Endothelial cell of umbilical vein (primary cell): ENCODE results near the gene NPY. TPM values are rescaled to one million over a fixed set of nuclear protein-coding genes. Genes with fewer than 3 reads are reported as not detected.
A peak's percentile ranks its signal among the peaks of the same experiment; 100 is the strongest.

Experiments
- BruUV-seq: library from RNA; stranded (reverse); fragments of 400-500 nt; replicated peaks from 2 replicates; lab custom pipeline; 2021; lab: Mats Ljungman, UMichigan
- CTCF ChIA-PET: fragments of 300-600, 350-600 bp; sonication (Branson Sonifier 250); formaldehyde crosslinking; loops from one replicate; lab custom pipeline; 2021; ENCODE audit warnings: antibody characterized with exemption, inconsistent platforms; lab: Charles Lee
- POLR2A ChIA-PET: fragments of 300-600, 350-600 bp; sonication (Branson Sonifier 250); formaldehyde crosslinking; loops from one replicate; lab custom pipeline; 2021; ENCODE audit warnings: antibody characterized with exemption, inconsistent platforms; lab: Charles Lee
- DNase-seq: peaks from one replicate; pipeline ENCODE4 v3.0.0-alpha.2; 2011; ENCODE audit warnings: low read depth, low spot score
- FAIRE-seq: peaks from 2 replicates; lab custom pipeline; 2011; peaks lifted over from hg19 to GRCh38; lab: Jason Lieb, UNC
- H2AFZ ChIP-seq: 2 replicates; pipeline ENCODE4 v1.6.0; 2012; ENCODE audit warnings: low read depth, low read length, control low read depth, inconsistent platforms
- H3K27ac ChIP-seq: 2 replicates; pipeline ENCODE4 v1.5.1; 2011; ENCODE audit warnings: low read depth, mild to moderate bottlenecking, control low read depth, low read length, moderate library complexity; ENCODE audit not compliant: insufficient read depth
- H3K27me3 ChIP-seq, 2 experiments: 2 replicates each; pipeline versions ENCODE4 v1.6.0 to v1.6.1; 2011; ENCODE audit warnings: low read length in 2 of 2, mixed read lengths in 1 of 2; ENCODE audit not compliant: control insufficient read depth in 2 of 2, insufficient read depth in 2 of 2
- H3K36me3 ChIP-seq, 2 experiments: 2 replicates in 1 of 2; 3 replicates in 1 of 2; pipeline ENCODE4 v1.5.1; 2011; ENCODE audit warnings: low read length in 2 of 2, mild to moderate bottlenecking in 1 of 2, moderate library complexity in 1 of 2; ENCODE audit not compliant: control insufficient read depth in 2 of 2, insufficient read depth in 2 of 2; ENCODE audit errors: extremely low read depth in 1 of 2
- H3K4me1 ChIP-seq: 3 replicates; pipeline ENCODE4 v1.5.1; 2011; ENCODE audit warnings: mild to moderate bottlenecking, low read length; ENCODE audit not compliant: control insufficient read depth, insufficient read depth; ENCODE audit errors: extremely low read depth
- H3K4me2 ChIP-seq: 2 replicates; pipeline ENCODE4 v1.6.1; 2011; ENCODE audit warnings: low read length, control low read depth, mixed read lengths; ENCODE audit not compliant: insufficient read depth
- H3K4me3 ChIP-seq, 3 experiments: fragments of 200-600 bp in 1 of 3; sonication (generic), shearing (Covaris generic) in 1 of 3; replicated peaks in 1 of 3; 2 replicates each; pipeline ENCODE4 v1.5.1; 2011 to 2016; ENCODE audit warnings: control low read depth in 3 of 3, low read length in 3 of 3, mild to moderate bottlenecking in 2 of 3, inconsistent platforms in 1 of 3, low read depth in 1 of 3, moderate library complexity in 1 of 3; ENCODE audit not compliant: insufficient read depth in 1 of 3
- H3K79me2 ChIP-seq: 2 replicates; pipeline ENCODE4 v1.6.0; 2012; ENCODE audit warnings: low read length, inconsistent platforms; ENCODE audit not compliant: control insufficient read depth, insufficient read depth
- H3K9ac ChIP-seq: replicated peaks from 2 replicates; pipeline ENCODE3; 2011; ENCODE audit warnings: low read length, control low read depth; ENCODE audit not compliant: insufficient read depth; ENCODE audit errors: extremely low read depth
- H3K9me1 ChIP-seq: replicated peaks from 3 replicates; pipeline ENCODE4 v1.6.0; 2011; ENCODE audit warnings: mild to moderate bottlenecking, low read length; ENCODE audit not compliant: control insufficient read depth, insufficient read depth; ENCODE audit errors: extremely low read depth
- H3K9me3 ChIP-seq: replicated peaks from 2 replicates; pipeline ENCODE4 v1.5.1; 2012; ENCODE audit warnings: low read length, inconsistent platforms; ENCODE audit not compliant: control insufficient read depth, insufficient read depth
- H4K20me1 ChIP-seq: replicated peaks from 2 replicates; pipeline ENCODE3; 2011; ENCODE audit warnings: mild to moderate bottlenecking, low read length; ENCODE audit not compliant: control insufficient read depth, insufficient read depth; ENCODE audit errors: extremely low read depth
- CTCF ChIP-seq, 2 donors: IDR thresholded peaks; 1 replicate in 1 of 2; 2 replicates in 1 of 2; pipeline ENCODE4 v1.5.1; 2011; ENCODE audit warnings: low read length in 2 of 2, mild to moderate bottlenecking in 2 of 2, moderate library complexity in 2 of 2, control low read depth in 1 of 2, inconsistent platforms in 1 of 2, low read depth in 1 of 2; ENCODE audit not compliant: insufficient read depth in 1 of 2; ENCODE audit errors: extremely low read depth in 1 of 2
- EZH2 ChIP-seq: IDR thresholded peaks from 2 replicates; pipeline ENCODE4 v1.6.1; 2012; ENCODE audit warnings: borderline replicate concordance, low read depth, mild to moderate bottlenecking, moderate library complexity, low read length, inconsistent platforms; ENCODE audit not compliant: severe bottlenecking
- FOS ChIP-seq: IDR thresholded peaks from 2 replicates; pipeline ENCODE4 v1.6.1; 2011; ENCODE audit warnings: mild to moderate bottlenecking, low read length, moderate library complexity, borderline replicate concordance; ENCODE audit not compliant: insufficient read depth
- GATA2 ChIP-seq: IDR thresholded peaks from 2 replicates; pipeline ENCODE4 v1.7.0; 2011; ENCODE audit warnings: low read depth, mild to moderate bottlenecking, moderate library complexity, mixed read lengths, low read length; ENCODE audit not compliant: insufficient read length, insufficient read depth
- JUN ChIP-seq: IDR thresholded peaks from 2 replicates; pipeline ENCODE4 v1.6.1; 2011; ENCODE audit warnings: borderline replicate concordance, low read depth; ENCODE audit not compliant: insufficient read length, insufficient read depth
- MAX ChIP-seq: IDR thresholded peaks from 2 replicates; pipeline ENCODE4 v1.6.1; 2011; ENCODE audit not compliant: insufficient read depth, insufficient read length
- MYC ChIP-seq: IDR thresholded peaks from one replicate; pipeline ENCODE4 v1.6.1; 2011; ENCODE audit warnings: mild to moderate bottlenecking, low read depth, low read length
- POLR2A ChIP-seq: IDR thresholded peaks from 2 replicates; pipeline ENCODE4 v1.6.1; 2012; ENCODE audit warnings: low read depth, mild to moderate bottlenecking, control low read depth, low read length
- POLR2AphosphoS5 ChIP-seq: IDR thresholded peaks from 2 replicates; pipeline ENCODE4 v1.6.1; 2012; ENCODE audit warnings: low read depth, mild to moderate bottlenecking, control low read depth, low read length, moderate library complexity; ENCODE audit not compliant: insufficient read depth
- dilution Hi-C: fragments of 300-500 bp; cut with MboI; formaldehyde crosslinking; loops from one replicate; pipeline ENCODE4 v1.15.0; 2019; ENCODE audit warnings: low sequenced_read_pairs; ENCODE audit not compliant: extremely low pct_ligation_motif_present
- intact Hi-C: fragments of 100-400 bp; cut with micrococcal nuclease; formaldehyde crosslinking; loops from one replicate; pipeline ENCODE4 v1.10.0; 2022
- polyA plus RNA-seq, 4 experiments: library from polyadenylated mRNA; depleted of rRNA in 3 of 4; stranded (reverse) in 3 of 4; unstranded in 1 of 4; fragments of >200 nt; gene quantifications; 2 replicates each; pipeline versions ENCODE4 v1.2.1 to v1.2.3, GENCODE V29; 2011 to 2012; ENCODE audit warnings: missing spikeins in 1 of 4
- total RNA-seq: library from RNA; stranded (reverse); gene quantifications from 2 replicates; pipeline ENCODE4 v1.2.3, GENCODE V29; 2021

NPY gene
- total and polyA plus RNA-seq, 2 donors (not counting 3 experiments of a cell fraction or from before 2014, with no cell fraction given): not detected

GRCh38 chr7:24284699-24285506, 913 bp downstream of the NPY start:
- Histone ChIP-seq H3K4me3 (no peak overlapping the region), H2AFZ (no peak overlapping the region), H3K4me1 (no peaks in the 10 kb centered on the region), H3K4me2 (no peak overlapping the region), H4K20me1 (no peaks in the 10 kb centered on the region), H3K27ac (no peak overlapping the region), H3K9me1 (no peaks in the 10 kb centered on the region), H3K36me3 (no peaks in the 10 kb centered on the region), H3K79me2 (no peaks in the 10 kb centered on the region), H3K9me3 (no peaks in the 10 kb centered on the region), H3K9ac (no peak overlapping the region), H3K27me3 (peaks cover 33 to 40% of the 10 kb centered on the region in 2 experiments)
- dilution Hi-C loops (no loop called here), intact Hi-C loops (no loop called here)
- CTCF ChIA-PET: no interaction called here
- POLR2A ChIA-PET: no interaction called here
- FAIRE-seq (no peak), DNase-seq (no peak)
- BruUV-seq: no TSS peak
- TF ChIP-seq CTCF (IDR thresholded peaks at IDR 0.05; ENCODE audit: extremely low read depth in 1 of 2, insufficient read depth in 1 of 2, low read depth in 1 of 2, low read length in 2 of 2) (no peak), FOS (no peak), GATA2 (no peak), EZH2 (peak; percentile 45), POLR2A (no peak), JUN (no peak), MYC (no peak), MAX (no peak), POLR2AphosphoS5 (no peak)
